Skeletal muscle cell (primary cell): ENCODE results near the gene CATSPERE.

ENCODE experiments used
- DNase-seq: peaks from one replicate; pipeline ENCODE4 v3.0.0-alpha.2; 2010; ENCODE audit warnings: low read depth
- H3K4me3 ChIP-seq: 2 replicates; pipeline ENCODE4 v1.5.1; 2011; ENCODE audit warnings: low read depth, mild to moderate bottlenecking, control low read depth, low read length, moderate library complexity

CATSPERE gene

GRCh38 chr1:244605835-244606370 lies 144.8 kb downstream of the CATSPERE start:
- H3K4me3 ChIP-seq: no peak overlapping the region
- no peak for DNase-seq

GRCh38 chr1:244614113-244614836 lies 153.2 kb downstream of the CATSPERE start:
- no peak for DNase-seq
- H3K4me3 ChIP-seq: no peak overlapping the region

- H3K4me3 ChIP-seq: no peak overlapping the region
- DNase-seq: no peak
These were observed 153.8 kb downstream of the CATSPERE start for GRCh38 chr1:244614879-244615278.

GRCh38 chr1:244615301-244615700 lies 154.2 kb downstream of the CATSPERE start:
- no peak for DNase-seq
- no peak overlapping the region for H3K4me3 ChIP-seq

- no peak for DNase-seq
- H3K4me3 ChIP-seq: no peak overlapping the region
These were observed 165.6 kb downstream of the CATSPERE start for GRCh38 chr1:244626709-244627108.

GRCh38 chr1:244628789-244629188 lies 167.7 kb downstream of the CATSPERE start:
- DNase-seq: no peak
- H3K4me3 ChIP-seq: no peak overlapping the region

- no peak overlapping the region for H3K4me3 ChIP-seq
- no peak for DNase-seq
These were observed 172.1 kb downstream of the CATSPERE start for GRCh38 chr1:244633140-244633539.

GRCh38 chr1:244634546-244634945 lies 173.5 kb downstream of the CATSPERE start:
- DNase-seq: no peak
- H3K4me3 ChIP-seq: no peak overlapping the region

GRCh38 chr1:244636488-244637259 lies 175.6 kb downstream of the CATSPERE start:
- H3K4me3 ChIP-seq: no peak overlapping the region
- DNase-seq: no peak

GRCh38 chr1:244639561-244639960 lies 178.5 kb downstream of the CATSPERE start:
- DNase-seq: no peak
- H3K4me3 ChIP-seq: no peak overlapping the region

- H3K4me3 ChIP-seq: no peak overlapping the region
- DNase-seq: no peak
These were observed 179.8 kb downstream of the CATSPERE start for GRCh38 chr1:244640917-244641316.

GRCh38 chr1:244642526-244642925 lies 181.5 kb downstream of the CATSPERE start:
- no peak overlapping the region for H3K4me3 ChIP-seq
- no peak for DNase-seq

- H3K4me3 ChIP-seq: no peak overlapping the region
- no peak for DNase-seq
These were observed 181.9 kb downstream of the CATSPERE start for GRCh38 chr1:244642988-244643387.

- H3K4me3 ChIP-seq: no peak overlapping the region
- no peak for DNase-seq
These were observed 184.3 kb downstream of the CATSPERE start for GRCh38 chr1:244645414-244645813.

- no peak overlapping the region for H3K4me3 ChIP-seq
- no peak for DNase-seq
These were observed 184.8 kb downstream of the CATSPERE start for GRCh38 chr1:244645890-244646289.

GRCh38 chr1:244647819-244648218 lies 186.7 kb downstream of the CATSPERE start:
- H3K4me3 ChIP-seq: no peak overlapping the region
- DNase-seq: no peak

GRCh38 chr1:244651956-244652622 lies 191.0 kb downstream of the CATSPERE start:
- DNase-seq: peak; percentile 13

GRCh38 chr1:244652623-244653438 lies 191.8 kb downstream of the CATSPERE start, which contains the start of gene DESI2:
TSS of gene DESI2 (plus strand) at chr1:244653126. CDS start at chr1:244653314, 188 bp downstream.
- DNase-seq: peak; percentile 99
- peak within 1 kb of the TSS; percentile 92 for H3K4me3 ChIP-seq

More at GRCh38 chr1:244651956-244652622, 191.0 kb downstream of the CATSPERE start:
- peak overlapping the region; percentile 65 for H3K4me3 ChIP-seq

GRCh38 chr1:244653439-244654107 lies 192.5 kb downstream of the CATSPERE start:
- DNase-seq: no peak
- H3K4me3 ChIP-seq: peak overlapping the region; percentile 92
